Adipocyte (in vitro differentiated cells): ENCODE data around the gene EFCAB11.
A peak's percentile ranks its signal among the peaks of the same experiment; 100 is the strongest.

Source experiments
- DNase-seq: peaks from one replicate; pipeline ENCODE4 v3.0.0-alpha.2; 2015; ENCODE audit warnings: low read depth
- H3K27me3 ChIP-seq: replicated peaks from 2 replicates; pipeline ENCODE4 v1.7.0; 2013; ENCODE audit warnings: mild to moderate bottlenecking, low read length, moderate library complexity; ENCODE audit not compliant: control insufficient read depth, insufficient read depth
- H3K36me3 ChIP-seq: 2 replicates; pipeline ENCODE4 v1.7.0; 2013; ENCODE audit warnings: low read length, mild to moderate bottlenecking, moderate library complexity; ENCODE audit not compliant: control insufficient read depth, insufficient read depth, severe bottlenecking
- H3K4me1 ChIP-seq: 2 replicates; pipeline ENCODE4 v1.7.0; 2013; ENCODE audit warnings: mild to moderate bottlenecking, low read length, moderate library complexity; ENCODE audit not compliant: control insufficient read depth, insufficient read depth
- H3K4me3 ChIP-seq: 2 replicates; pipeline ENCODE4 v1.7.0; 2013; ENCODE audit warnings: mild to moderate bottlenecking, low read length, moderate library complexity
- H3K9ac ChIP-seq: 2 replicates; pipeline ENCODE4 v1.7.0; 2013; ENCODE audit warnings: mild to moderate bottlenecking, low read length, moderate library complexity
- H3K9me3 ChIP-seq: 2 replicates; pipeline ENCODE4 v1.7.0; 2013; ENCODE audit warnings: mild to moderate bottlenecking, low read length, moderate library complexity; ENCODE audit not compliant: control insufficient read depth

The EFCAB11 gene

DNA sequence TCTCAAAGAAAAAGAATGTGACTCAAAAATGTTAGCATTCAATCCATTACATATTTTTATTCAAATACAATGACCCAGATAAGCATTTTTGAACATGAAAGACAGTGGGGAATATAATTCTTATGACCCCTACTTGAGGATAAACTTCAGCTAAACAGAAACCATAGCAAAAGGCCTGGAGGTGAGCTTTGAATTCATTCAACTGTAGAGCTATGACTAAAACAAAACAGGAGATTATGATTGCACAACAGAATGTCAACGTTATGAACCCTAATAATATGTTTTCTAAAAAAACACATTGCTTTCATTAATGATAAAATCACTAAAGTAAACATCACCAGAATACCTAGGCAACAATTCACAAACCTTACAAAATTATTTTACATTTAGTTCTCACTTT lies 27.8 kb downstream of the EFCAB11 start:
- Histone ChIP-seq H3K36me3 (peaks cover 6% of the 10 kb centered on the region), H3K4me1 (peaks cover 17% of the 10 kb centered on the region), H3K9ac (no peak overlapping the region), H3K27me3 (no peaks in the 10 kb centered on the region), H3K4me3 (no peak overlapping the region), H3K9me3 (no peaks in the 10 kb centered on the region)
- DNase-seq = peak; percentile 74

DNA sequence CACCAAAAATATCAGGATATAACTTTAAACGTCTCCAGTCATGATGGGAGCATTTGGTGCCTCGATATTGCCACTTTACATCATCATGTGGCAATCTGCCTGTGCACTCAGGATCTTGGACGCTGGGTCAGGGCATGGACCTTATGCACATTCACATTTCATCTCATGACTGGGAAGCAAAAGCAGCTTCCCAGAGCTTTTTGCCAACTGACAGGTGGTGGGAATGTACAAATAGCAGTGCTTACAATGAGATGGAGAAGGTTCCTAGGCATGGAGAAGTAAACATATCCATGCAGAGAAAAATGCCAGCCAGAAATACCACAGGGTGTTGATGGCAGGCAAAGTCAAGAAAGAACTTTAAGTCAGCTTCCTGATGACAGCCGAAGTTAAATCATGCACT lies 30.3 kb downstream of the EFCAB11 start:
- H3K9ac ChIP-seq = no peak overlapping the region
- no peak for DNase-seq

DNA sequence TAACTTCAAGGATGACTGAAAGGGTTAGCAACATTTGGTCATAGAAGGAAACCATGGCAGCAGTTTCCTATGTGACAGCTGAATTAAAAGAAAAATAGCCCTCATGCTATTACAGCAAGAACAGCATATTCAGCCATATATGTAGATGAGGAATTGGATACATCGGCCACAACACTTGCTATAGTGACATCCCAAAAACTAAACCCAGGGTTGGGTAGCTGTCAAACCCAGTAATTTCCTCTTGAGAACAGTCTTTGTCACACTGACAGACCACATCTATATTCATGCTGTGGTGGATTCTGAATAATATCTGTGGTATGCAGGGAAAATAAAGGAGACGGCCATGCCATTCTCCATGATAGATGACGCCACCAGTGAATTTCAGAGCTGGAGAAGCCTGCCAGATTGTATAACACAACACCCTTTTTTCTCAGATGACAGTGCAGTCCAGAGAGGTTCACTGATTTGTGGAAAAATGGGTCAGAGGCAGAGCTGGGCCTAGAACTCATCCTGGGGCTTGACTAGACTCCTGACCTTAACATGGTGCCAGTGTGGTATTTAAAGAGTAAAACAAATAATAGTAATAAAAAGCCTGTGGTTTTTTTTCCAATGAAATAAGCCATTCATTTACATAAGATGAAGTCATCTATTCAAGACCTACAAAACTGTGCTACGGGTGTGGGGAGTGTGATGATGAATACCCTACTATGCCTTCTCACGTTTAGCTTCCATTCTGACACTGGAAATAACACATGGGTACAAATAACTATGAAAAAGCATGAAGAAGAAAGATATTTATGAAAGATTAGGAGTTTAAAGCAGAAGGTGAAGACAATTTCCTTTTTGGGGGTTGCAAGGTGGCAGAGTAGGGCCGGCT lies 32.3 kb downstream of the EFCAB11 start:
- Histone ChIP-seq H3K9me3 (no peaks in the 10 kb centered on the region), H3K9ac (no peak overlapping the region)

More for the DNA sequence above, 30.3 kb downstream of the EFCAB11 start:
- H3K27me3 ChIP-seq = no peaks in the 10 kb centered on the region
- H3K4me3 ChIP-seq = no peak overlapping the region
- H3K9me3 ChIP-seq = no peaks in the 10 kb centered on the region
- H3K36me3 ChIP-seq = no peaks in the 10 kb centered on the region
- peaks cover 17% of the 10 kb centered on the region for H3K4me1 ChIP-seq

DNA sequence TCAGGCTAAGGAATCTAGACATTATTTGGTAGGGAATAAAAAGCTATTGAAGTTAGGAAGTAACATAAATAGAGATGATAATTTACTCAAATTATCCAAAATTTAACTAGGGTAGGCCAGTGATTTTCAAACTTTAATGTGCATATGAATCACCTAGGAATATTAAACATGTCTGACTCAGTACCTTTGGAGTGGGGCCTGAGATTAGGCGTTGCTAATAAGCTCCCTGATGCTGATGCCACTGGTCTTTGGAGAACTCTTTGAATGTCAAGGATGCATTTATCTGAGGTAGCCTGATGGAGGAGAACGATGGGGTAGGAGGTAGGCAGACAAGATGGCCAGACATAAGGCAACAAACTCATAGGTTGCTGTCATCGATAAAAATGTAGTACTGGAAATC lies 33.2 kb downstream of the EFCAB11 start:
- H3K9me3 ChIP-seq = no peaks in the 10 kb centered on the region
- no peaks in the 10 kb centered on the region for H3K27me3 ChIP-seq
- no peak for DNase-seq
- H3K9ac ChIP-seq = no peak overlapping the region
- peaks cover 11% of the 10 kb centered on the region for H3K4me1 ChIP-seq
- H3K36me3 ChIP-seq = no peaks in the 10 kb centered on the region
- no peak overlapping the region for H3K4me3 ChIP-seq

More for the DNA sequence above, 32.3 kb downstream of the EFCAB11 start:
- peak; percentile 84 for DNase-seq
- no peaks in the 10 kb centered on the region for H3K36me3 ChIP-seq
- peaks cover 17% of the 10 kb centered on the region for H3K4me1 ChIP-seq
- no peaks in the 10 kb centered on the region for H3K27me3 ChIP-seq
- H3K4me3 ChIP-seq = no peak overlapping the region

DNA sequence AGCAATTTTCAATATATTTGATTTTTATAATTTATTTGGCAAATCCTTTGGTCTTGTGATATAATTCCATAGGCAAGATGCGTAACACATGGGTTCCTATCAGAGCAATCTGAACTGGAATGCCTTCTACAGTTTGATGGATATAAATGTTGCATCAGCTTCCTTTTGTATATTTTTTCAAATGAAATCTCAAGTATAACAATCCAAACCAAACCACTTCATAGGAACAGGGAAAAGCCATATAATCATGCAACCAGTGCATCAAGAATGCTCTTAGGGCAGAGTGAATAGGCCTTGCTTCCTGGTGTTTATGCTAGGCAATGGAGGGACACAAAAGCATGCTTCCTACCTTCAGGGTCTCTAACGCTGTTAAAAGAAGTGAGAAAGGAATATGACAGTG lies 34.5 kb downstream of the EFCAB11 start:
- Histone ChIP-seq H3K9ac (no peak overlapping the region), H3K4me1 (peaks cover 11% of the 10 kb centered on the region), H3K27me3 (no peaks in the 10 kb centered on the region), H3K4me3 (no peak overlapping the region), H3K9me3 (no peaks in the 10 kb centered on the region), H3K36me3 (no peaks in the 10 kb centered on the region)
- DNase-seq = peak; percentile 64

DNA sequence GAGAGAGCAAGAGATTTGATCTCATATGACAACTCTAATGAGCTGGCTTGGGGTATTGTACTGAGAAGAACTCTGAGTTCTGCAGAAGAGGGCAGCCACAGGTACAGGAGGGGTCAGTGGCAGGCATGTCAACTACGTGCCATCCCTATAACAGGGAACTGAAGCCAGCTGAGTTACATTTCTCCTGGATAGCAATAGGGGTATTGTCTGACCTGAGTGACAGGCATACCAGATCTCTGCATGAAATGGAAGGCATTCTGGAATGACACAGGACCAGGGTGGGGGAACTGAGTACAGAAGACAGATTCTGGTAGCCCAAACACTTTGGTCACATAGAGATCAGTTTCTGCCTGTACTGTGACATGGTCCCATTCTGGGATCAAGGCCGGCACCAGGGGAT lies 35.8 kb downstream of the EFCAB11 start:
- H3K9me3 ChIP-seq = no peaks in the 10 kb centered on the region
- H3K27me3 ChIP-seq = no peaks in the 10 kb centered on the region
- H3K36me3 ChIP-seq = no peaks in the 10 kb centered on the region
- DNase-seq = no peak
- peaks cover 16% of the 10 kb centered on the region for H3K4me1 ChIP-seq
- H3K4me3 ChIP-seq = no peak overlapping the region
- H3K9ac ChIP-seq = no peak overlapping the region

DNA sequence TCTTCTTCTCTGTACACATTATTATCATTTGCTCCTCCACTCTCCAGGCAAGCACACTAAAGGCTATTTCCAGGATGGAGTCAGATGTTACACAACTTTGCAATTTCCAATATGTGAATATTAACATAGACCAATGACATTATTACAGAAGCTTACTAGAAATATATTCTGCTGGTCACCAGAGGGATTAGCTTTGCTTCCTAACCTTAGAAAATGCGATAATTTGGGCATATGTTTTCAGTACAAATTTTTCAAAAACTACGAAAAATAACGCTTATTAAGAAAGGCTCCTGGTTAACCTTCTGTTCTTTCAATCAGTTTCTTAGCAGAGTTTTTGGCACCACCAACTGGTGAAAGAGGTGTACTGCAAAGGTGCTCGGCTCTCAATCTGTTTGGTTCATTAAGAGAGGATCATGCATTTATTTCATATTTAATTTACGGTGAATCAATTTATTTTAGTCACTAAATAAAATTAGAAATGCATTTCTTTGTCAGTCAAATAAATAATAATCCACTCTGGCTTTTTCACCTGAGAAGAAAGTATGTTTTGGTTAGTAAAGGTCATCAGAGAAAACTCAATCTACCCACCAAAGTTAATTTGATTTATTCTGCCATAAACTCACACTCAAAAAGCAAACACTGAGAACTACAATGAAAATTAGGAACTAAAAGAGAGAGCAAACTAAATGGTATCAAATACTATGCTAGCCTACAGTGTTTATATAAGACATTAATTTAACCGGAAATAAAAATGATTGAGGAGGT lies 39.2 kb downstream of the EFCAB11 start:
- H3K9me3 ChIP-seq = no peaks in the 10 kb centered on the region
- H3K4me3 ChIP-seq = peak overlapping the region; percentile 48
- H3K9ac ChIP-seq = peak overlapping the region; percentile 50
- H3K27me3 ChIP-seq = no peaks in the 10 kb centered on the region
- H3K4me1 ChIP-seq = peaks cover 36% of the 10 kb centered on the region
- peak; percentile 89 for DNase-seq
- no peaks in the 10 kb centered on the region for H3K36me3 ChIP-seq

DNA sequence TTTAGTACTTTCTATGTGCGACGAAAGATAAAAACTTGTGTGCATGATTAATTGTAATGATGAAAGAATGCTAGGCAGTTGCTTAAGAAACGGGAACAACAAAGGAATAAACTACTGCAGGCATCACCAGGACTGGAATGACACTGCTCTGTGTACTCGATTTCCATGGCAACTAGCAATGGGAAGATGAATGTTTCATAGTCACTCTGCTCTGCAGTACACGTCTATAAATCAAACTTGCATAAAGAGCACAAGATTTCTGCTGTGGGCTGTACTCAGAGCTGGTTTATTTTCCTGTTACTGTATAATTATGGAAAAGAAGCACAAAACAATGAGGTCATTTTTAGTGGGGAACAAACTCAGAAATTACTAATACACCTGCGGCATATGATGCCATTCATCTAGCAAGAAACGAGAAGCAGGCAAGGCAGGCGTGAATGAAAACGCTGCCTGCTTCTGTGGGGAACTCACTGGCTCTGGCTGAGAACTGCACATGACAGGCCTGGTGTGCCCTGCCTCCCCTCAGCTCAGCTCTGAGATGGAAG lies 41.8 kb downstream of the EFCAB11 start:
- Histone ChIP-seq H3K36me3 (no peaks in the 10 kb centered on the region), H3K9me3 (no peaks in the 10 kb centered on the region), H3K27me3 (no peaks in the 10 kb centered on the region), H3K4me3 (no peak overlapping the region), H3K4me1 (peaks cover 36% of the 10 kb centered on the region), H3K9ac (peak overlapping the region; percentile 45)
- peak; percentile 96 for DNase-seq

DNA sequence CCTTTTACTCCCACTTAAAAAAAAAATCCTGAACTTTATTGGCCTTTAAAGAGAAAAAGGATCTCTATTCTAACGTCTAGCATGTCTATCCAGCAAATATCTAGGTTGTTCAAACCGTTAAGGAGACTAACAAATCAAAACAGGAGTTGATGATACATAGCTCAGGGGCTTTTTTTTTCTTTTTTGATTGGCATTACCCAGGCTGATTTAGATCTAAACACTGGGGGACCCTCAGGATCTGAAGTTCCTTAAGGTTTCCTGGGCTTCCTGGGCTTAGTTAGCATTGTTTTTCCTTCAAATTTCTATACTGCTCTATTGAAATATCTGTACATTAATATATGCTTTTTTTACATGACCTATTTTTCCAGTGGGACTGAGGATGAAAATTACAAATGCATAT lies 42.3 kb downstream of the EFCAB11 start:
- Histone ChIP-seq H3K9me3 (no peaks in the 10 kb centered on the region), H3K9ac (peak overlapping the region; percentile 45), H3K4me1 (peaks cover 36% of the 10 kb centered on the region), H3K36me3 (no peaks in the 10 kb centered on the region), H3K27me3 (no peaks in the 10 kb centered on the region), H3K4me3 (no peak overlapping the region)
- no peak for DNase-seq

DNA sequence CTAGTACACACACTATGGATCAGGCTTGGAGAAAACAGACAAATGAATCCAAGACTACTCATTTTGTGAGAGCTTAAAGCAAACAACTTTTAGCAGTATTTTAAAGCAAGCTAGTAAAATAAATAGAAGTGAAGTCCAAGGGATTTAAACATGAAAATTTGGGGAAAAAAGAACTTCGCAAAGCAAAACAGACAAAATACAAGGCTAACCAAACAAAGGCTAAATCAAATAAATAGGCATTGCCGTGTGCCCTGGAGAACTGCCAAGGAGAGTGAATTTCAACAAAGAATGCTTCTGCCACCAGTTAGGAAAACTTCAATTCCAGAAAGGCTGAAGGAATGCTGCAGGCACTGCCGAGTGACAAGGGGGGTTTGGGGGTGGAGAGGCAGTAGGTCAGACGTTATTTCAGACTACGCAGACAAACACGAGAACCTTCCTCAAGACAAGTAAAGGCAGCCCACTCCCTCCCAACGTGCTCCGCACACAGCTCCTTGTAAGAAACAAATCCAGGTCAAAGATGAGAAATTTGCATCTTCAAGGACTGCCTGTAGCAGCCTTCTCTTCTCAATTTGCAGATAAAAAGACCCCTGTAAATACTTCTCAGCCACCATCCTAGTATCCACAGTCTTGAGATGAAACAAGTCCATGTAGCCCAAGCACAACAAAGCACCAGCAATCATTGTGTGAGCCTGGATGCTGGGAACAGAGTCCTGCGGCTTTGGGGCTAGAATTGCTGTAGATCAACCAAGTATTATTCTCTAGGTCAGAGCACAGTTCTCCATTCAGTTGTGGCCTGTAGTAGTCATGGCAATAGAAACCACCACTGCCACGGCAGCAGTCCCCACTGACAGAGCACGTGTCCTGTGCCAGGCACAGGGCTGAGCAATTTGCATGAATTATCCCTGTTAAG lies 43.3 kb downstream of the EFCAB11 start:
- peak overlapping the region; percentile 56 for H3K9ac ChIP-seq
- peak; percentile 87 for DNase-seq
- H3K4me1 ChIP-seq = peaks cover 36% of the 10 kb centered on the region
- no peaks in the 10 kb centered on the region for H3K36me3 ChIP-seq
- H3K27me3 ChIP-seq = no peaks in the 10 kb centered on the region
- H3K9me3 ChIP-seq = no peaks in the 10 kb centered on the region
- peak overlapping the region; percentile 34 for H3K4me3 ChIP-seq
